Measurements from ENCODE around the gene VIL1.

The VIL1 gene

DNA sequence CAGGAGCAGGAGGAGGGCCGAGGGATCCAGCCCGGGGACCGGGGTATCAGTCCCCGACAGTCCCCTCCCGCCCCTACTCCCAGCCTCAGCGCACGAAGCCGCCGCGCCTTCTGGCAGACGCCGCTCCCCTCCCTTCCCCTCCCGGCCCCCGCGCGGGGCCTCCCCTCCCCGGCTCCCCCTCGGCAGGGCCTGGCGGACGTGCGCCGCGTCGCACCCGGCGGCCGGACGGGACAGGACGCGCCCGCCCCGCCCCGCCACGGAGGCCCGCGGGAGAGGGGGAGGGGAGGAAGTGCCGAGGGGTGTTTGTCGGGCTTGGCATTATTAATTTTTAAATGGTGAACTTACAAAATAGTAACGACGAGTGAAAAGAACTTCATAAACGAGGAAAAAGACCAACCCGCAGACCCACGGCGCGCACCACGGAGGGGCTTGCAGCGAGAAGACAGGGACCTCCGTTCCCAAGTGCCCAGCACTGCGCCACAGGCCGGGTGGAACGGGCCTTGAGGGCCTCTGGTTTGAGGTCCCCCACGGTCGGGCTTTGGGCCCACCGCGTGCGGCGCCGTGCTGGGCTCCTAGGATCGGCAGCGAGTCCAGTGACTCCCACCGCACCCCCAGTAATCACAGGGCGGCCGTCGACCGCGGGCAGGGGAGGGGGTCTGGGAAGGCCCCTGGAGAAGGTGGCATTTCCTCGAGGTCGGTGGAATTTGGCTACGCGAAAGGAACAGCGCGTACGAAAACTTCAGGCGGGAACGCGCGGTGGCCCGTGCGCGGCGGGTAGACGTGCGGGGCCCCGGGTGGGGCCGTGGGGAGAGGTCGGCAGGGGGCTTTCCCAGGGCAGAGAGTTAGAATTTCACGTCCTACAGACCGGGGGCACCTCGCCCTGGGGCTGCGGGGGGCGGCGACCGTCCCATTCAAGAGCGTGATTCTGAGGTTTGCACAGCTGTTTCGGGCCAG is 20.2 kb upstream of the VIL1 start:
- TF ChIP-seq EZH2phosphoT487 (IDR thresholded peaks at IDR 0.05; ENCODE audit: low read length) (no peak), EZH2 (optimal IDR thresholded peaks at IDR 0.05; ENCODE audit: low read depth, low read length) (no peak)
- TF ChIP-seq, protein P1, sequence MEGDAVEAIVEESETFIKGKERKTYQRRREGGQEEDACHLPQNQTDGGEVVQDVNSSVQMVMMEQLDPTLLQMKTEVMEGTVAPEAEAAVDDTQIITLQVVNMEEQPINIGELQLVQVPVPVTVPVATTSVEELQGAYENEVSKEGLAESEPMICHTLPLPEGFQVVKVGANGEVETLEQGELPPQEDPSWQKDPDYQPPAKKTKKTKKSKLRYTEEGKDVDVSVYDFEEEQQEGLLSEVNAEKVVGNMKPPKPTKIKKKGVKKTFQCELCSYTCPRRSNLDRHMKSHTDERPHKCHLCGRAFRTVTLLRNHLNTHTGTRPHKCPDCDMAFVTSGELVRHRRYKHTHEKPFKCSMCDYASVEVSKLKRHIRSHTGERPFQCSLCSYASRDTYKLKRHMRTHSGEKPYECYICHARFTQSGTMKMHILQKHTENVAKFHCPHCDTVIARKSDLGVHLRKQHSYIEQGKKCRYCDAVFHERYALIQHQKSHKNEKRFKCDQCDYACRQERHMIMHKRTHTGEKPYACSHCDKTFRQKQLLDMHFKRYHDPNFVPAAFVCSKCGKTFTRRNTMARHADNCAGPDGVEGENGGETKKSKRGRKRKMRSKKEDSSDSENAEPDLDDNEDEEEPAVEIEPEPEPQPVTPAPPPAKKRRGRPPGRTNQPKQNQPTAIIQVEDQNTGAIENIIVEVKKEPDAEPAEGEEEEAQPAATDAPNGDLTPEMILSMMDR (IDR thresholded peaks at IDR 0.05; ENCODE audit: low read length): no peak
- Histone ChIP-seq H3F3A (ENCODE audit: insufficient read depth, low read length) (no peaks in the 10 kb centered on the region), H3K4me1 (ENCODE audit: low read length) (peaks cover 20% of the 10 kb centered on the region), H4K20me1 (ENCODE audit: insufficient read depth, low read length) (no peaks in the 10 kb centered on the region), H3K9me2 (replicated peaks; ENCODE audit: insufficient read depth, low read length) (no peaks in the 10 kb centered on the region), H3K4me3 (ENCODE audit: low read length) (peak overlapping the region; percentile 45; the same call in 1 of the 2 replicates), H3K9me3 (replicated peaks; ENCODE audit: insufficient read depth, low read length) (no peaks in the 10 kb centered on the region), H3K9ac (ENCODE audit: low read length) (no peak overlapping the region), H3K36me3 (replicated peaks; ENCODE audit: insufficient read depth, low read length) (no peaks in the 10 kb centered on the region), H2AFZ (ENCODE audit: low read length) (peak overlapping the region; percentile 69; the same call in 1 of the 2 replicates), H3K4me2 (ENCODE audit: low read depth, low read length) (peak overlapping the region; percentile 92), H3K27ac (ENCODE audit: low read length) (no peak overlapping the region), H3K27me3 (replicated peaks; ENCODE audit: insufficient read depth, low read length) (peaks cover 24% of the 10 kb centered on the region), H3K79me2 (ENCODE audit: low read length) (peaks cover 28% of the 10 kb centered on the region)
- DNase-seq: no peak

DNA sequence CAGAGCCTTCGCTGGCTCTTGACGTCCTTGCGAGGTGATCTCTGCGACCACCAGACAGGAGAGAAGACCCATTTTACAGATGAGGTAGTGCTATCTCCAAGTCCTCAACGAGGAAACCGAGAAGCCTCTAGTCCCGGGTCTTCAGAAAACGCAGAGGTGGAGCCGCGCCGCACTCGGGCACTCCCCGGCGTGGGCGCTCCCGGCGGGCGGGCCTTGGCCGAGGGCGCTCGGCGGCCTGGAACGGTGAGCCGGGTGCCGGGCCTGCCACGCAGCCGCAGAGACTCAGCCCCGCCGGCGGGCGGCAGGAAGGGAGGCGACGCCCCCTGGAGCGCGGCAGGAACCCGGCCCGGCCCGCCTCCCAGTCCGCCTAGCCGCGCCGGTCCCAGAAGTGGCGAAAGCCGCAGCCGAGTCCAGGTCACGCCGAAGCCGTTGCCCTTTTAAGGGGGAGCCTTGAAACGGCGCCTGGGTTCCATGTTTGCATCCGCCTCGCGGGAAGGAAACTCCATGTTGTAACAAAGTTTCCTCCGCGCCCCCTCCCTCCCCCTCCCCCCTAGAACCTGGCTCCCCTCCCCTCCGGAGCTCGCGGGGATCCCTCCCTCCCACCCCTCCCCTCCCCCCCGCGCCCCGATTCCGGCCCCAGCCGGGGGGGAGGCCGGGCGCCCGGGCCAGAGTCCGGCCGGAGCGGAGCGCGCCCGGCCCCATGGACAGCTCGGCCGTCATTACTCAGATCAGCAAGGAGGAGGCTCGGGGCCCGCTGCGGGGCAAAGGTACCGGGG is 19.3 kb upstream of the VIL1 start, which contains the start of gene CTDSP1:
Gene CTDSP1, plus strand, starts transcription at position 478 of the 776 bp plus-strand sequence. Its CDS starts 223 bp downstream, at position 701.
- DNase-seq: peak; percentile 96
- Histone ChIP-seq H3K36me3 (replicated peaks; ENCODE audit: insufficient read depth, low read length) (no peaks in the 10 kb centered on the region), H3F3A (ENCODE audit: insufficient read depth, low read length) (no peaks in the 10 kb centered on the region), H3K79me2 (ENCODE audit: low read length) (peaks cover 28% of the 10 kb centered on the region), H3K4me1 (ENCODE audit: low read length) (peaks cover 20% of the 10 kb centered on the region), H3K4me3 (ENCODE audit: low read length) (peak within 1 kb of the TSS; percentile 80), H3K4me2 (ENCODE audit: low read depth, low read length) (peak within 1 kb of the TSS; percentile 92), H3K27ac (ENCODE audit: low read length) (peak within 1 kb of the TSS; percentile 52; the same call in 1 of the 2 replicates), H3K9me2 (replicated peaks; ENCODE audit: insufficient read depth, low read length) (no peaks in the 10 kb centered on the region), H4K20me1 (ENCODE audit: insufficient read depth, low read length) (no peaks in the 10 kb centered on the region), H2AFZ (ENCODE audit: low read length) (peak within 1 kb of the TSS; percentile 69), H3K9ac (ENCODE audit: low read length) (peak within 1 kb of the TSS; percentile 89), H3K9me3 (replicated peaks; ENCODE audit: insufficient read depth, low read length) (no peaks in the 10 kb centered on the region), H3K27me3 (replicated peaks; ENCODE audit: insufficient read depth, low read length) (peaks cover 24% of the 10 kb centered on the region)
- TF ChIP-seq EZH2 (optimal IDR thresholded peaks at IDR 0.05; ENCODE audit: low read depth, low read length) (no peak), EZH2phosphoT487 (IDR thresholded peaks at IDR 0.05; ENCODE audit: low read length) (no peak)
- TF ChIP-seq, protein P1 (IDR thresholded peaks at IDR 0.05; ENCODE audit: low read length): no peak

- H3K4me3 ChIP-seq (ENCODE audit: low read length): peak overlapping the region; percentile 80
- H3K27me3 ChIP-seq (replicated peaks; ENCODE audit: insufficient read depth, low read length): peaks cover 24% of the 10 kb centered on the region
- peaks cover 28% of the 10 kb centered on the region for H3K79me2 ChIP-seq (ENCODE audit: low read length)
- H3K9me3 ChIP-seq (replicated peaks; ENCODE audit: insufficient read depth, low read length): no peaks in the 10 kb centered on the region
- peak overlapping the region; percentile 89 for H3K9ac ChIP-seq (ENCODE audit: low read length)
- H3K27ac ChIP-seq (ENCODE audit: low read length): peak overlapping the region; percentile 52; the same call in 1 of the 2 replicates
- no peaks in the 10 kb centered on the region for H3K9me2 ChIP-seq (replicated peaks; ENCODE audit: insufficient read depth, low read length)
- peak overlapping the region; percentile 56; the same call in 1 of the 2 replicates for H2AFZ ChIP-seq (ENCODE audit: low read length)
- H3K4me2 ChIP-seq (ENCODE audit: low read depth, low read length): peak overlapping the region; percentile 77; the same call in 1 of the 2 replicates
- H3F3A ChIP-seq (ENCODE audit: insufficient read depth, low read length): peaks cover 2% of the 10 kb centered on the region; the same call in 1 of the 2 replicates
- H3K36me3 ChIP-seq (replicated peaks; ENCODE audit: insufficient read depth, low read length): no peaks in the 10 kb centered on the region
- TF ChIP-seq EZH2phosphoT487 (IDR thresholded peaks at IDR 0.05; ENCODE audit: low read length) (no peak), EZH2 (optimal IDR thresholded peaks at IDR 0.05; ENCODE audit: low read depth, low read length) (no peak)
- TF ChIP-seq, protein P1 (IDR thresholded peaks at IDR 0.05; ENCODE audit: low read length): no peak
- peaks cover 24% of the 10 kb centered on the region for H3K4me1 ChIP-seq (ENCODE audit: low read length)
- H4K20me1 ChIP-seq (ENCODE audit: insufficient read depth, low read length): no peaks in the 10 kb centered on the region
- peak; percentile 19 for DNase-seq
Observed at GRCh38 chr2:218400167-218400929, 18.6 kb upstream of the VIL1 start.

Data from MM.1S (cell line).